GM04504 (cell line): ENCODE data around the gene PCDHA3.
"Not testable (repeated sequence)": the region's sequence is repeated elsewhere in the genome, so short reads cannot be mapped to it uniquely, and the experiment has no call there.

Source experiments
- DNase-seq: peaks from one replicate; pipeline ENCODE4 v3.0.0-alpha.2; 2012; ENCODE audit warnings: low read depth

PCDHA3 gene

GRCh38 chr5:140821375-140822280, 20.8 kb downstream of the PCDHA3 start, which contains the start of gene PCDHA5:
PCDHA5 (plus strand) TSS chr5:140821613.
- DNase-seq, result no peak

GRCh38 chr5:140822281-140822629, 21.4 kb downstream of the PCDHA3 start:
- DNase-seq, result no peak

- not testable (repeated sequence) for DNase-seq
These were observed 22.1 kb downstream of the PCDHA3 start for GRCh38 chr5:140822969-140823368.

- DNase-seq, result no peak
These were observed 22.6 kb downstream of the PCDHA3 start for GRCh38 chr5:140823475-140823874.

- no peak for DNase-seq
These were observed 27.0 kb downstream of the PCDHA3 start, which contains the start of gene PCDHA6 for GRCh38 chr5:140827704-140828361. PCDHA6 (plus strand) TSS chr5:140827960; CDS start chr5:140828092, 132 bp downstream.

- DNase-seq, result no peak
These were observed 27.5 kb downstream of the PCDHA3 start for GRCh38 chr5:140828362-140828737.

GRCh38 chr5:140829511-140830501, 28.9 kb downstream of the PCDHA3 start:
- DNase-seq, result not testable (repeated sequence)

GRCh38 chr5:140833993-140834392, 33.1 kb downstream of the PCDHA3 start, which contains the start of gene PCDHA7:
PCDHA7 (plus strand) TSS chr5:140834269; CDS start chr5:140834384, 115 bp downstream.
- no peak for DNase-seq

- DNase-seq, result not testable (repeated sequence)
These were observed 33.7 kb downstream of the PCDHA3 start for GRCh38 chr5:140834439-140835008.

GRCh38 chr5:140835622-140836510, 35.0 kb downstream of the PCDHA3 start:
- no peak for DNase-seq

GRCh38 chr5:140840978-140841962, 40.4 kb downstream of the PCDHA3 start, which contains the start of gene PCDHA8:
PCDHA8 (plus strand) TSS chr5:140841187; CDS start chr5:140841322, 135 bp downstream.
- no peak for DNase-seq

GRCh38 chr5:140842798-140843733, 42.2 kb downstream of the PCDHA3 start:
- DNase-seq, result no peak

- not testable (repeated sequence) for DNase-seq
These were observed 47.6 kb downstream of the PCDHA3 start, which contains the start of gene PCDHA9 for GRCh38 chr5:140848139-140849102. PCDHA9 (plus strand) TSS chr5:140848382; CDS start chr5:140848496, 114 bp downstream.

- DNase-seq, result not testable (repeated sequence)
These were observed 49.2 kb downstream of the PCDHA3 start for GRCh38 chr5:140849831-140850634.
